Measurements from ENCODE around the gene AHR.

DNA sequence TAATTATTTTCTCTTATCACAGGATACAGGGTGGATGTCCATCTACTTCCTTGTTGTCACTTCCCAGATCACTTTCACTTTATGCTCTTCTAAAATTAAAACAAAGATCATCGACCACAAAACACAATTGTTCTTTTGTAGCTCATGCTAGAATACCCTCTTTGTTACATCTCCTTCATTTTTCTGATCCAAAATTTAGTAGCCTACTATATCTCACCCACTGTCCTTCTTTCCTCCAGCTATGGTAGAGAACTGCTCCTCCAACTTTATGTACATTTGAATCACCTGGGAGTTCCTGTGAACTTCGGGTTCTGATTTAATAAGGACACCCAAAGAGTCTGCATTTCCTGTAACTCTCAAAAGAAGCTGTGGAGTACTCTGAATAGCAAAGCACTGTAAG, 1.2 kb upstream of the AHR start:
- TF ChIP-seq POLR2A (IDR thresholded peaks at IDR 0.05; ENCODE audit: low read depth, low read length) (no peak), TAF1 (IDR thresholded peaks at IDR 0.05; ENCODE audit: low read depth, low read length) (no peak), POLR2AphosphoS5 (IDR thresholded peaks at IDR 0.05; ENCODE audit: low read depth, low read length) (no peak), PAX5 (IDR thresholded peaks at IDR 0.05; ENCODE audit: insufficient read depth, low read length, severe bottlenecking) (no peak), SPI1 (IDR thresholded peaks at IDR 0.05; ENCODE audit: low read depth, low read length) (no peak), POU2F2 (IDR thresholded peaks at IDR 0.05; ENCODE audit: low read depth, low read length) (no peak)
